ENCODE data around the gene OSBPL1A.

Gene OSBPL1A

DNA sequence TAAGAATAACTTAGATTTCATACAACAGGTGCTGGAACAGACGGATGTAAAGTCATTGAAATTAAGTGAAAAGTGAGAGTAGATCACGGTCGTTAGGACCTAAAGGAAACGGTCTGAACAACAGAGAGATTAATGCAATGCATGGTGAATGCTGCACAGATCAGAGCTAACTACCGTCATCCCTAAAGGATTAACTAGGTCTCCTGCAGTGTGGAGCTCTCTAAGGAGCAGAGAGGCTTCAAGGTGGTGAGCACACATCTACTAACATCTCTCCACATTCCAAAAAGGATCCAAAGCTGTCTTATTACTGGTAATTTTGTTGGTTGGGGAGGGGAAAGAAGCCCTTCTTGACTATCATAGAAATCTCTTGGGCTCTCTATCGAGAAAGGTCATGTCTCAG is 183.5 kb downstream of the OSBPL1A start:
- DNase-seq, result no peak

DNA sequence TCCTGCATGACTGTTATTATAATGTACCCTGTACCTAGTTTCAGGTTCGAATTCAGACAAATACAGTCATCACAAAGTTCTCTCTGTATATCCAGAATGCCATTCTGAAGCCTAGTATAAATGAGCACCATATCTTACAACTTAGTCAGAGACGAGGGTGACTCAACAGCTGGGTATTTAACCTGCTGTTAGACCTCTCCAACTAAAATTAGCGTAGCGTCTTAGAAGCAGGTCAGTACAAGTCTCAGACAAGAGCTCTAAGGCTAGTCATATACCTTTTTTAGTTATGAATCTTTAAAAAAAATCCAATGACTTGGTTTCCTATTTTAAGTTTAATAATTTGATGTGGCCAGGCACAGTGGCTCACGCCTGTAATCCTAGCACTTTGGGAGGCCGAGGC is 184.7 kb downstream of the OSBPL1A start:
- no peak for DNase-seq

DNA sequence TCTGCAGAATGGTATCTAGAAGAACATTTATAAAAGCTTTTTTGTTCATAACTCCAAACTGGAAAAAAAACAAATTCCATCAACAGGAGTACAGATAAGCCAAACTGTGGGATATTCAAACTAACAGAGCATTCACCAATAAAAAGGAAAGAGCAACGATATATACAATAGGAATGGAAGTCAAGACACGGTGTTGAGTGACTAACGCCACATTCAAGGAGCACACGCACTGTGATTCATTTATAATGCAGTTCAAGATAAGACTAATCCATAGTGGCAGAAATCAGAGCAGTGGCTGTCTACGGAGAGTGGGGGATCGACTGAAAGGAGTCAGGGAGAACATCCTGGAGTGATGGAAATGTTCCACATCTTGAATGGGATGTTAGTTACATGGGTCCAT is 188.1 kb downstream of the OSBPL1A start:
- DNase-seq, result no peak

DNA sequence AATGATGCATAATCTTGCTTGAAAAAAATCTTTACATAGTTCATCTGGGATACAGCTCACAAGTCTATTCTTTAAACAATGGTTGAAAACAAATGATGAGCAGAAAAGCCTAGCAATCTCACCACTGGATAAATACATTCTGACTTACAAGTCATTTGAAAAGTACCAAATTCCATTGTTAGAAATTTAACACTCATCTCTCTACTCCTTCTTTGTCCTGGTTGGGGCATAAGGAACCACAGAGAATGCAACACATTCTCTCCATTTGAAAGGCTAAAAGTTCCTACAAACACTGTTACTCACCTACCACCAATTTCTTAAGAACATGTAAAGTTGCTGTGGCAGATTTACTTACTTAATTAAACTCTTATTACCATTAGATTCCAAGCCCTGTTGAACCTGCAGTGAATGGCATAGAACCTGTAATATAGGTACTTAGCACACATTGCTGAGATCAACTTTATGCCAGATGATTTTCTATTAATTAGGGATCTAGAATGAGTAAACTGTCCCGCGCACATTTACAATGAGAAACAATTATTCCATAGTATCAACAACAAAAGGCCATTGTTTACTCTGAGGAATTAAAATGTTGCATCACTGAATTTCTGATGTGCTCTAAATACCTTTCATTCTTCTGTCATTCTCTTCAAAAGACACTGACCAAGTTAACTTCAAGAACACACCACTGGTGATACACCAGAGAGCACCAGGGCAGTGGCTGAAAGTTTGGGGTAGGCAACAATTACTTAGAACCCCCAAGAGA is 189.2 kb downstream of the OSBPL1A start:
- DNase-seq, result no peak

DNA sequence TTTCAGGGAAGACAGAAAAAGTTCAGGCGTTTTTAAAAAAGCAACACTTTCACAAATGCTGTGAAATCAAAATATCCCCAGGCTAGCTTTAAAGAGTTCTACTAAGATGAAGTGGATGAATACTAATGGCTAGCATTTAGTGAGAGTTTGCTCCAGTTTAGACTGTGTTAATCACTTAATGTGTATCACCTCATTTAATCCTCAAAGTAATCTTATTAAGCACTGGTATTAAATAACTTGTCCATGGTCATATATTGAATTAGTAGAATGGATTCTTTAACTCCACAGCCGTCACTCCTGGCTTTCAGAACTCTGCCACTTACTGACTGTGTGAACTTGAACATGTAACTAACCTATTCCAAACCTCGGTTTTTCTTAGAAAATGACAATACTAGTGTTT is 192.7 kb downstream of the OSBPL1A start:
- no peak for DNase-seq

DNA sequence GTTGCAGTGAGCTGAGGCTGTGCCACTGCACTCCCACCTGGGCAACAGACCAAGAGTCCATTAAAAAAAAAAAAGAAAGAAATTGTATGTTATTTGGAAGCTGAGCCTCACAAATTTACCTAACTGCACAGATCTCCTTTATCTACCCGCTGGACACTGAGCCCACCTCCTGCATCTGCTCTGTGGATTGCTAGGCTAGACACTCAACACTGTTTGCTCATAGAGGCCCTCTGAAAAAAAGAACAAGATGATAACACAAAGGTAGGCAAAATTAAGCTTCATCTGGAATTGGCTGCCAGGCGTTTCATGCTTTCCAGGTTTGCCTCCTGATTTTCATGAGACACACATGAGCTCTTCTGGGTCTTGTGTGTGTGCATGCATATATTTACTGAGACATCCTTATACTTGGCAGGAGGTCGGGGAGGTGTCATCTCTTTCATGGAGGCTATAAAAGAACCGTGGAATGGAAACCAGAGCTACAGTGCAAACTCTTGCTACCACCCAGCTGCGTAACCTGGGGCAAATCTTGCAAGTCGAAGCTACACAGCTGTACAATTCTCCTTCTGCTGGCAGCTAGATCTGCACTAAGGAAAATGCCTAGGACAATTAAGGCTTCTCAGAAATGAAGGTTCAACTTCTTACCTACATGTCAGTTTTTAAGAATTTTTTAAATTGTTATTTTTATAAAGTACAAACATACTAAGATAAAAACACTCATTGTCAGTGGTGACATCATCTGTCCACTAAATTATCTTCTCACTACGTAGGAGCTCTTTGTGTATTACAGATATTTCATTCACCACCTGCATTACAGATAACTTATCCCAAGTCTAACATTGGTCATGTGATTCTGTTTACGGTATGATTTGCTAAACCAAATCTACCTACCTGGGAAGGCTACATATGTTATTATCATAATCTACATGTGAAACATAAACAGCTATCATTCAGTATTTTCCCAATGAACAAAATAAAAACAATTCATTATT is 195.6 kb downstream of the OSBPL1A start:
- no peak for DNase-seq

DNA sequence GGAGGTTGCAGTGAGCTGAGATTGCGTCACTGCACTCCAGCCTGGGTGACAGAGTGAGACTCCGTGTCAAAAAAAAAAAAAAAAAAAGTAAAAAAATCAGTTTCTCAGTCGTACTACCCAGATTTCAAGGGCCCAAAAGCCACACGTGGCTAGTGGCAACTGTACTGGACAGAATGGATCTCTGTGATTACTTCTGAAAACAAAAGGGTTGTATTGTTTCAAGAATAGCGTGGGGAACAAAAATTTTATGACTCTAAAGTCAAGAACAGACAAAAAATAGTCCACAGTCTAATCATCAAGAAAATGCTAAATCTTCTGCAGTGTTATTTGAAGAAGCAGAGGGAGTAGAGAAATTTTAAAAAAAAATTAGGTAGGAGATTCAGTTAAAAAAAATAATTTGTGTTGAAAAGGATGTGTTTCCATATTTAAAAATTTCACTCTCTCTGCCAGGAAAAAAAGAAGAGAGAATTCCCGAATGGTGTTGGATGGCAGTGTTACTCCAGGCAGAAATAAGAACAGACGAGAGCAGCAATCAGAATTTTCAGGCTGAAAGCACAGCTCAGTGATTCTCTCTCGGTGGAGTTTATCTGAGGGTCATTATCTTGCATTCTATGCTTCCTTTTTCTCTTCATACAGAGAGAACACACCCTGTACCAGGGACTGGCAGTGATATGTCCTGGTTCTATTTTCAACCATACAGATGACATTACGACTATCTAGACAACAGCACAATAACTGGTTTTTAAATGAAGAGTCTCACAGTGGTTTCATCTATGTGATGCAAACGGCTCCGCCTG is 196.9 kb downstream of the OSBPL1A start:
- no peak for DNase-seq

DNA sequence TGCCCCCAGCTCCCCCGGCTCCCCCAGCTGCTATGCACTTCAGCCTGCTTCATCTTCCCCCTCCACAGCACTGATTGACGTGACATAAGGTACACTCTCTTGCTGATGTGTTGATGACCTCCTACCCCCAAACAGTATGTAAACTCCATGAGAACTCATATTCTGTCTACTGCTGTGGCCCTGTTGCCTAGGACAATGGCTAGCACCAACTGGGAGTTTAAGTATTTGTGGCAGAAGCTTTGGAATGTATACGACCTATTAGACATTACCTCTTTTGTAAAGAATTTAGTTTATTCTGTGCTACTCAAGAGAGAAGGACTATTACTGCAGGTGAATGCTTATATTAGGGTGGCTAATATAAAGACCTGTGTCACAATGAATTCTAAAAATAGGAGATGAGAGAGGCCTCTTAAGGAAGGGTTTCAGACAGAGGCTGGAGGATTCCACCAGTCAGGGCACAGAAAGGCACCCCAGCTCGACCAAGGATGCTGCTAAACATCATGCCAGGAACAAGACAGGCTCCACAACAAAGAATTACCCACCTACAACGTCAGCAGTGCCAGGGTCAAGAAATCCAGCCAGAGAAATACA is 198.2 kb downstream of the OSBPL1A start:
- DNase-seq, result no peak

DNA sequence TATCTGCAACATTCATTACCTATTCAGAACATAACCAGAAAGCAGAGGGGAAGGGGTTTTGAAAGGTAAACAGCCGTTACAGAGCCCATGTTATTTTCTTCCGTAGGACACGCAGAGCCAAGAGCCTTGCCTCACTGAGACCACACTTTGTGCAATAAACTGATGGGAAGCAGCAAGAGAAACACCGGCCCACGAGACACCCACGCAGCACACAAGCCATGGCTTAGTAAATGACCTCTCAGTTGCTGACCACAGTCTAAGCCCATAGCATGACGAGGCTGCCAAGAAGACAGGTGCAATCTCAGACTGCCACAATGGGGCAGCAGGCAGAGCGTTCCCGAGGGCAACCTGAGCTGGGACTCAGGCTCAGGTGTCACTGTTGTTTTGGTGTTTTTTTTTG is 199.2 kb downstream of the OSBPL1A start:
- no peak for DNase-seq

DNA sequence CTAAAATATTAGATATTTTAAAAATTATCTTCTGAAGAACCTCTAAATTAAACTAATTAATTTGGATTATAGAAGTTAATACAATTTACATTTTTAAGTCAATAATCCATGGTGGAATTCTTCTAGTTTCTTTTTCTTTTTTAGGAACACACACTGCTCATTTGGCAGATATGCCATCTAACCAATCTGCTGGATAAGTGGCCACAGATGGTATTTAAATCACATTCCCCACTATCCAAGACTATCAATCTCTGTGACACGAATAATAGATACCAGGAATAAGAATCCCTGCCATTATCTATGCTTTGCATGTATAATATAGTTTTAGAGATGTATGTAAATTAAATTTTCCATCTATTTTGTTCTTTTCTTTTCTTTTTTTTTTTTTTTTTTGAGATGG is 200.2 kb downstream of the OSBPL1A start:
- no peak for DNase-seq

DNA sequence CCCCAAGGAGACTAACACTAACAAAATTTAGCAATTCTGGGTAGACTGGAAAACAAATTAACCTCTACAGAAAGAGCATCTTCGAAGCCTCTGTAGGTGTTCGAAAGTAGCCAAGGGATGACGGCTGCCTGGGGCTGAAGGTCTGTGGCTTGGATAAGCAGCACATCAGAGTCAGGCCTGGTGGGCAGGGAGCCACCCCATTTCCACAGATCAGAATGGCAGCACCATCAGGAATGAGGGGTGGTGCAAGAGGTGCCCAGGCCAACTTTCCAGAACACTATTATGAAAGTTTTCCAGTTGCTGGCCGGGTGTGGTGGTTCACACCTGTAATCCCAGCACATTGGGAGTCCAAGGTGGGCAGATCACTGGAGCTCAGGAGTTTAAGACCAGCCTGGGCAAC is 200.9 kb downstream of the OSBPL1A start:
- no peak for DNase-seq

DNA sequence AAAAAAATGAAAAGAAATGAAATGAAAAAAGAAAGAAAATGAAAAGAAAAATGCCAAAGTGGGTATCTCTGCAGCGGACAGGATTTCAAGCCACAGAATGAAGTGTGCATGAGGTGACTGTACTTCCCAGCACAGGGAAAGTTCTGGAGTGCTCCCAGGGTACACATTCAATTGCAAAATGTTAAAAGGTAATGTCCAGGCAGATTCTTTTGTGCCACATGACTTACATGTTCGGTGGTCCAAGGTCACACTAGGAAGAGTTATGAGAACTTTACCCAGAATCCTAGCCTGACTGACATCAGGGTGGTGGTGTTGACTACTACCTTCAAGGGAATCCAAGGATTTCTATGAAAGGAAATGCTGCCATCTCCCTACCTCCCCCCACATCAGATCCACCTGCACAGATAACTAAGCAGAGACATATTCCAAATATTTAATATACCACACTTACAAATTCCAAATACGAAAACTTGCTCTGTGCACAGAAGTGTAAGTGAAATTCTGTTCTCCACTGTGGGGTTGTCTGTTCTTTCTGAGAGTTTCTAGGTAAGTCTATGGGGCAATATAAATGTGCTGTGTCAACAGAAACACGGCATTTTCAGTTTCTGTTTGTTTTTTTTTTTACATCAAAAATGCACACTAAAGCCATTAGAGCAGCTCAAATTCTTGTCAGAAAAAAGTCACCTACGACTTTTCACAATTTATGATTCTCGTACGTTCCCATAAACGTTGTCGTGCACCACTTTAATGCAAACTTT is 202.1 kb downstream of the OSBPL1A start:
- no peak for DNase-seq

DNA sequence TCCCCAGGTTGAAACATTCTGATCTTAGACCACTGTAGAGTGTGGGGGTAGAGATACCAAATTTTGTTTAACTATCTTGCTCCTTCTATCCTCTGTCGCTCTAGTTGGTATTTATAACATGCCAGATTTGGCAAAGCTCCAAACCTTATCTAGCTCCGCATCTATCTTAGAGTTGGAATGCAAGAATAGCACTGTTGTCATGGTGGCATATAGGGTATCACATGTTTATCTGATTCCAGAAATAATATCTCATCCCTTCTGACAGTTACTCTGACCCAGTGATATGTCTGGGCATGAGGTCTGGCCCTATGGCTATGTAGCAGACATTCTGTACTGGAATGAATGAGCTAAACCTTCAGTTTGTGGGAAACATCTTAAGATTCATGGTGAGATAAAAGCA is 207.0 kb downstream of the OSBPL1A start:
- DNase-seq, result no peak

DNA sequence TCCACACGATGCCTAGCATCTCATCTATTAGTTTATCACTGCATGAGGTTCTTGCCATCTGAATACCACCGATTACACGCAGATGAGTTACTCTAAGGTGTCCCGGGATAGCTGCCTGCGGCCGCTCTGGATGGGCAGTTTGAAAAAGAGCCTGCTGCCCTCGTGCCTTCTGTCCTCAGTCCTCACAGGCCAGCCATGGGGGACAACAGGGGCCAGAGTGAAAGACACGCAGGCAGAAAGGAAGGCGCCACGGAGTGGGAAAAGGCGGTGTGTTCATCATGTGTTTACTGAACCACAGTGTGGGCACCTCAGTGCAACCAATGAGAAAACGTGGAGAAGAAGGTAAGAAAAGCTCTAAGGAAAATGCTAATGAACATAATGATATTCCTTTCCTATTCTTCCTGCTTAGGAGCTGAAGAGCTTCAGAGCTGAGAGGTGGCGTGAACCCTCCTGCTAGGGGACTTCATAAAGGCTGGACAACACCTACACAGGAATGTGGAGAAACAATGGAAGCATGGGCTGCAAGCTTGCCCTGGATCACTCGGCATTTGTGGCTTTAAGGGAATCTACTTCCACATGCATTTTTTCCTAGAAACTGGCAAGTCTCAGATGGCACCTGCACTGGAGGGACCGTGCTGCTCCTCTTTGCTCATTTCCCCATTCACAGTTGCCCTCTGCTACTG is 207.8 kb downstream of the OSBPL1A start:
- DNase-seq, result no peak

DNA sequence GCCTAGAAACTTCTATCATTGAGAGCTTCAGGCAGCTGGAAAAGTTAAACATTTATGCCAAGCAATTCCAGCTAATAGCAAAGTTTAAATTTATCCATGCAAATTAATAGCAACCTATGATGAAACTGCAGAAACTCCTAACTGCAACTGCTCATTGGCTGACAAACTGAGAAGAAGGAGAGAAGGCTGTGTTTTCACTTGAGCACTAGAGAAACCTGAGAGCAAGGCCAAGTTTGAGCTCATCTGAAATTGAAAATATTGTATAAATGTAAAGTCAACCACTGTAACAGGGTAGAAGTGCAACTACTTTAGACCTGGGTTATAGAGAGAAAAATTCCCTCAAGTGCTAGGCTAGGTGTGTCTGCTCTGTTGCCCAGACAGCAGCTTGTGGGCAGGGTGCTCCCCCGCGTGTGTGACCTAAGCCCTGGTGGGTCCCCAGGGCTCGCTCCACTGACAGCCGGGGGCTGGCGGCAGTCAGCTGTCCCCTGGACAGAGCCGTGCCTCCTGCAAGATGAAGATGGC is 208.6 kb downstream of the OSBPL1A start:
- DNase-seq, result no peak

DNA sequence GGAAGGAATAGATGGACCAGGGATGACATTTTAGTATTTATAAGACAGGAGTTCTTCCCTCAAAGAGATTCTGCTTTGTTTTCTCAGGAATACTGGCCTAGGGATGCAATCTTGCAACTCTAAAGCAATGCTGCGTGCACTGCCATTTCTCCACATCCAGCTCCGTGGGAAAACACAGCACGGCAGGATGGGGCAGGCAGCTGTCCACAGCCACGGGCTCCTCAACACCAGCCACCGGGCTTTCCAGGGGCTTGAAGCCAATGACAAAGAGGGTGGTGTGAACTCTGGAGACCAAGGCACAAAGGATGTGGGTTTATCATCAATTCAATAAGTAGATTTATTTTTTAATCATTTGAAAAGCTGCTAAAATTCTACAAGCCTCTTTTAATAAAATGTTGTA is 209.5 kb downstream of the OSBPL1A start:
- DNase-seq, result no peak

DNA sequence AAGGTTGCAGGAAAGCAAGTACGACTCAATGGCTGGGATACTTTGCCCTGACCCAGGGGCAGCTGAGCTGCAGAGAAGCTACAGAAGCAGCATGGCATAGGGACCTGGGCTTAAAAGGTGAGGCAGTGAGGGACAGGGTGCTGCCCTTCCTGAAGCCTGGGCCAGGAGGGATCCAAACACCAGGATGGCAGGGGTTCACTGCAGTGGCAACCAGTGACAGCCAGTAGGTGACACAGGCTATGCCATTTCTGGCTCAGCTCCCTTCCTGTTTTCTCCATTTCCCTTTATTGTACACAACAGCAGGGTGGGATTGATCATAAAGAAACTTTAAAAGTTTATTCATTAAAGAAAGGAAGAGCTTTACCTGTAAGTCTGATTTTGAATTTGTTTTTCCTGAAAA is 209.9 kb downstream of the OSBPL1A start:
- no peak for DNase-seq

DNA sequence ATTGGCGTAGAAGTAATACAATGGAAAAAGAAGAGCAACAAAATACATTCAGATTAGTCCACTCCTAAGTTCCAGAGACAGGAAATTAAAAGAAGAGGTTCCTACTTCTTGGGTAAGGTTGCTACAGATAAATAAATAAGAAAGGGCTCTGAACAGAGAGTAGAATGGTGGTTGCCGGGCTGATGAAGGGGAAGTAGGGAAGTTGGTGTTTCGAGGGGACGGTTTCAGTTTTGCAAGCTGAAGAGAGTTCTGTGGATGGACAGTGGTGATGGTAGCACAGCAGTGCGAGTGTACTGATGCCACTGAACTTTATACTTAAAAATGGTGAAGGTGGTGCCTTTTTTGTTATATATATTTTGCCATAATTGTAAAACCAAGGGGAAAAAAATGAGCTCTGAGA is 210.6 kb downstream of the OSBPL1A start:
- DNase-seq, result no peak

DNA sequence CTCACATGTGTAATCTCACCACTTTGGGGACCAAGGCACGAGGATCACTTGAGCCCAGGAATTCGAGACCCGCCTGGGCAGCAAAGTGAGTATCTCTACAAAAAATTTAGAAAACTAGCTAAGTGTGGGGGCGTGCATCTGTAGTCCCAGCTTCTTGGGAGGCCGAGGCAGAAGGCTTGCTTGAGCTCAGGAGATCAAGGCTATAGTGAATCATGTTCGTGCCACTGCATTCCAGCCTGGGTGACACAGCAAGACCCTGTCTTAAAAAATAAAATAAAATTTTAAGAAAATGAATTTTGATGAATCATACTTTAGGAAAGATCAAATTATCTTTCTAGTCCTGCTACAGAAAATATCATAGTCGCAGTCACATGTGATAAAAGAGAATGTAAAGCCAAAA is 211.8 kb downstream of the OSBPL1A start:
- no peak for DNase-seq

DNA sequence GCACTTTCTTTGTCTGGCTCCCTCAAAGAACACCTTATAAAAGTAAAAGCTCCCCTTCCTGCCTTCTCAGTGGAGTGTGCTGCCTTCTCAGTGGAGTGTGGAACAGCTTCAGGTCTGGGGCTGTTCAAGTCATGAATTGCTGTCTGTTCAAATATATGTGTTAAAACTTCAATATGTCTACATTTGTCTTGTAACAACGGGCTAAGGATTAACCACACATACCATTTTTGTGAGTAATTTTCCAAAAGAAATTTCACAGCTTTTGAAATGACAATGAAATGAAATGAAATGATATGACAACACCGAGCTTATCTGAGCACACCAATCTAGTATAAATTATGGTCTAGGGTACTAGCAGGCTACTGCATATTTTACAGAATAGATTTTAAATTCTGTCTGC is 215.8 kb downstream of the OSBPL1A start:
- no peak for DNase-seq

DNA sequence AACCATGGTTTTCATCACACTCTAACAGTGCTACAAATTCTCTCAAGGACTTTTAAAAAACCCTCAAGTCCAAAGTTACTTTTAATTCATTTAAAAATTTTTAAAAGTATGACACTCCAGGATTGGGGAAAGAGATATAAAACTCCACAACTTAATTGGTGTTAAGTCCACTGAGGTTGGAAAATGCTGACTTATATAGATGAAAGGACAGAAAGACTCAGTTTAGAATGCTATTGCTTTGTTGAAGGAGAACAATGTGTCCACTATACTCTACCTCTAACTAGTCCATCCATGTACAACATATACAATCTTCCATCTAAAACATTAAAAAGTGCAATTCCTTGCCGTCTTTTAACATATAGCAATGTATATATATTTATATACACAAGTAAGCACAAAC is 217.6 kb downstream of the OSBPL1A start:
- DNase-seq, result no peak

Measured in CD4-positive, alpha-beta T cell treated with Interferon gamma for 1 hour (primary cell).